ENCODE data around the gene WASF3.
"Not testable (repeated sequence)": the region's sequence is repeated elsewhere in the genome, so short reads cannot be mapped to it uniquely, and the experiment has no call there.

WASF3 gene

GRCh38 chr13:26718872-26719271 lies 161.4 kb downstream of the WASF3 start:
- DNase-seq (ENCODE audit: low spot score) = no peak

DNA sequence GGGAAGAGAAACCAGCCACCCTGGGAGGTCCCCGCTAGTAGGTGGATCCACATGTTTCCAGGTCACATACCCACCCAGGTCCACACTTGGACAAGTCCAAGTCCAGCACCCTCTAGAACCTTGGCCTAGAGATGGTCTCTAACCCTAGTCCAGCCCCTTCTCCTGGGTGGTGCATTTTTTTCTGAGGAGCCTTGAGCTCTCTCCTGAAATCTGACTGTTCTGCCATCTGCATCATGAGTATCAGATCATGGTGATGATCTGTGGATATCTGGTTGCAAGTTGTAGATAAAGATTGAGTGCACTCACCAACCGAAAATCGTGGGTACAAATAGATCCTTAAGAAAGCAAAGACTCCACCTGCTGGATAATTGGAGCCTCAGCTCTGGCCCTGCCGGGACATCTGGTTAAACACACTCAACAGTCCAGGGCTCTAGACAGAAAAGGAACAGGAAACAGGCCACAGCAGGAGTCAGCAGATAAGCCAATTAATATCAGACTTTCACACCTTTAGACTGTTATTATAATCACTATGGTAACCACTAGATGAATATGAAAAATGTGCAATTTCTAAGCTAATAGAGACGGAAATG lies 162.0 kb downstream of the WASF3 start:
- DNase-seq (ENCODE audit: low spot score) = no peak

GRCh38 chr13:26721251-26722121 lies 164.0 kb downstream of the WASF3 start:
- no peak for DNase-seq (ENCODE audit: low spot score)

GRCh38 chr13:26722321-26722720 lies 164.8 kb downstream of the WASF3 start:
- no peak for DNase-seq (ENCODE audit: low spot score)

GRCh38 chr13:26723620-26724019 lies 166.1 kb downstream of the WASF3 start:
- DNase-seq (ENCODE audit: low spot score) = not testable (repeated sequence)

- no peak for DNase-seq (ENCODE audit: low spot score)
Measured at GRCh38 chr13:26726684-26727083, 169.2 kb downstream of the WASF3 start.

- no peak for DNase-seq (ENCODE audit: low spot score)
Measured at GRCh38 chr13:26727122-26727521, 169.6 kb downstream of the WASF3 start.

GRCh38 chr13:26727633-26728032 lies 170.2 kb downstream of the WASF3 start:
- DNase-seq (ENCODE audit: low spot score) = no peak

GRCh38 chr13:26735677-26736076 lies 178.2 kb downstream of the WASF3 start:
- no peak for DNase-seq (ENCODE audit: low spot score)

Data from pons (tissue), 1 donor.